Coronary artery (tissue), 2 donors: Measurements from ENCODE around the gene SLCO3A1.

Experiments
- DNase-seq: peaks from one replicate; pipeline ENCODE4 v3.0.0-alpha.2; 2017; ENCODE audit warnings: low spot score
- H3K27ac ChIP-seq, 2 donors: fragments of 200-600 bp; sonication (generic); one replicate each; pipeline ENCODE4 v1.5.1; 2016 to 2019
- H3K4me3 ChIP-seq: fragments of 200-600 bp; sonication (generic); 2 replicates; pipeline ENCODE4 v1.5.1; 2016; ENCODE audit warnings: mild to moderate bottlenecking, moderate library complexity
- CTCF ChIP-seq: fragments of 200-600 bp; sonication (generic); IDR thresholded peaks from one replicate; pipeline ENCODE4 v1.5.1; 2019; ENCODE audit warnings: antibody characterized with exemption

SLCO3A1 gene

GRCh38 chr15:92113832-92114231 lies 260.3 kb downstream of the SLCO3A1 start:
- no peak overlapping the region for H3K27ac ChIP-seq
- no peak overlapping the region for H3K4me3 ChIP-seq
- TF ChIP-seq CTCF, result no peak
- DNase-seq, result no peak

GRCh38 chr15:92115834-92116233 lies 262.3 kb downstream of the SLCO3A1 start:
- no peak for TF ChIP-seq CTCF
- H3K27ac ChIP-seq, result no peak overlapping the region
- no peak overlapping the region for H3K4me3 ChIP-seq
- no peak for DNase-seq

GRCh38 chr15:92116330-92116729 lies 262.8 kb downstream of the SLCO3A1 start:
- no peak for DNase-seq

GRCh38 chr15:92117261-92117731 lies 263.8 kb downstream of the SLCO3A1 start:
- H3K4me3 ChIP-seq, result no peak overlapping the region
- DNase-seq, result no peak
- TF ChIP-seq CTCF, result no peak
- no peak overlapping the region for H3K27ac ChIP-seq

More at GRCh38 chr15:92116330-92116729, 262.8 kb downstream of the SLCO3A1 start:
- no peak for TF ChIP-seq CTCF
- Histone ChIP-seq H3K4me3 (no peak overlapping the region), H3K27ac (no peak overlapping the region)

GRCh38 chr15:92118162-92118935 lies 264.8 kb downstream of the SLCO3A1 start:
- Histone ChIP-seq H3K27ac (no peak overlapping the region), H3K4me3 (no peak overlapping the region)
- DNase-seq, result no peak
- TF ChIP-seq CTCF, result no peak

- Histone ChIP-seq H3K27ac (no peak overlapping the region), H3K4me3 (no peak overlapping the region)
- no peak for DNase-seq
- no peak for TF ChIP-seq CTCF
Observed at GRCh38 chr15:92118936-92119325, 265.4 kb downstream of the SLCO3A1 start.

- no peak overlapping the region for H3K27ac ChIP-seq
- no peak for DNase-seq
- TF ChIP-seq CTCF, result no peak
- H3K4me3 ChIP-seq, result no peak overlapping the region
Observed at GRCh38 chr15:92120094-92120795, 266.7 kb downstream of the SLCO3A1 start.
